NCI-H2107 (cell line): Measurements from ENCODE around the gene TBCD.
A peak's percentile ranks its signal among the peaks of the same experiment; 100 is the strongest.

Experiments used
- DNase-seq: peaks from one replicate; lab custom pipeline; 2025; lab: John Stamatoyannopoulos, UW

Gene TBCD

DNA sequence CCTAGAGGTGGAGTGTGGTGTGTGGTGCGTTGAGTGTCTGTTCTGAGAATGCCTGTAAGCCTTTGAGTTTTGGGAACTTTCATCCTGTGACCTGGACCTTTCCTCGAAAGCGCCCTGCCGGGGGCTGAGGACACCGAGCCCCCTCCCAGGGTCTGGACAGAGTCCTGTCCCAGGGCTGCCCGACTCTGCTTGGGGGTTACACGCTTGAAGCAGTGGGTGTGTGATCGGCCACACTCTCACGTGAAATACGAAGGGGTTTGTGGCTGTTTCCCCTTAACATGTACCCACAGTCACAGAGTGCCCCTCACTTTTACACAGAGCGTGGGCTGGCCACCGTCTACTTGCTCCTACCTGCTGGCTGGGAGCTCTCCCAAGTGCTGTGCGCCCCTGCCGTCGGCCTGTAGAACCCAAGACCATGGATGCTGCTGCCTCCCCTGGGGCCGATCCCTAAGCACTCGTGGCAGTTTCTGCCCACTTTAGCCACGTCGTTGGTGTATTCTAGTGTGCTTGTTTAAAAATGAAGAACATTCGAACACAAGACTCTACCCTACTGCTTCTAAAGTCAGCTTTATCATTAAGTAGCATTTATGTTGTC lies 81.1 kb downstream of the TBCD start:
- no peak for DNase-seq

DNA sequence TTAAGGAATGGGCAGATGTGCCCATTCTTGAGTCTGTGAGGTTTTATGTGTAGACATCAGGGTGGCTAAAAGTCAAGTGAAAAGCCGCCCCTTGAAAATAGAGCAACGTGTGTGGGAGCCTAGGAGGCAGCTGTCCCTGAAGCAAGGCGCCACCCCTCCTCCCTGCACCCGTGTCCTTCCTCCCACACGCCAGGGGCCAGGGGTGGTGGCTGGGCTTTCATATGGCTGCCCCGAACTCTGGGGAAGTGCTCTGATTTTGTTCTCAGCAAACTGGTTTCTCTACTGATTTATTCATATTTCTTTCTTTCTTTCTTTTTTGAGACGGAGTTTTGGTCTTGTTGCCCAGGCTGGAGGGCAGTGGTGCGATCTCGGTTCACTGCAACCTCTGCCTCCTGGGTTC lies 83.3 kb downstream of the TBCD start:
- DNase-seq: no peak

- peak; percentile 65 for DNase-seq
Measured at GRCh38 chr17:82835766-82836512, 84.1 kb downstream of the TBCD start.

DNA sequence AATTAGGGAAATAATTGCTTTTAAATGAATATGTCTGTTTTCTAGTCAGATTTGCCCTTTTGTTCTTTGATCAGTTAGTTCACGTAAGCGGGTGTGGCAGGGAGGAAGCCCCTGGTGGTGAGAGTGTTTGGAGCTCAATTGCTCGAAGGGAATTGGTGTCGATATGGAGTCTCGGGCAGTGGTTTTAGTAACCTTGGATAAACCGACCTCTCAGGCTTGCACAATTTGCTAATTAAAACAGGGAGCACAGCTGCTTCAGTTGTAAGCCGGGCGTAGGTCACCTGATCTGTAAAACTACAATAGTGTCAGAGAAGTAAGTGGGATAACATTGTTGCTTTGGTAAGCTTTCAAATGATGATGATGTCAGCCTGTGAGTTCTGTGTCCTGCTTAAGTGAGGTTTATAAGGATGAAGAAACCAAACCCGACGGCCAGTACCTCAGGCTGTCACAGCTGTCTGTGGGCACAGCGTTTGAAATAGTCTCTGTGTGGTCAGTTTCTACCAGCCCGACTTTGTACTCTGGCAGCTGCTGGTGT lies 85.0 kb downstream of the TBCD start:
- DNase-seq: peak; percentile 56

- DNase-seq: no peak
Measured at GRCh38 chr17:82837586-82838320, 85.9 kb downstream of the TBCD start.

GRCh38 chr17:82838386-82839063 lies 86.7 kb downstream of the TBCD start:
- DNase-seq: no peak

DNA sequence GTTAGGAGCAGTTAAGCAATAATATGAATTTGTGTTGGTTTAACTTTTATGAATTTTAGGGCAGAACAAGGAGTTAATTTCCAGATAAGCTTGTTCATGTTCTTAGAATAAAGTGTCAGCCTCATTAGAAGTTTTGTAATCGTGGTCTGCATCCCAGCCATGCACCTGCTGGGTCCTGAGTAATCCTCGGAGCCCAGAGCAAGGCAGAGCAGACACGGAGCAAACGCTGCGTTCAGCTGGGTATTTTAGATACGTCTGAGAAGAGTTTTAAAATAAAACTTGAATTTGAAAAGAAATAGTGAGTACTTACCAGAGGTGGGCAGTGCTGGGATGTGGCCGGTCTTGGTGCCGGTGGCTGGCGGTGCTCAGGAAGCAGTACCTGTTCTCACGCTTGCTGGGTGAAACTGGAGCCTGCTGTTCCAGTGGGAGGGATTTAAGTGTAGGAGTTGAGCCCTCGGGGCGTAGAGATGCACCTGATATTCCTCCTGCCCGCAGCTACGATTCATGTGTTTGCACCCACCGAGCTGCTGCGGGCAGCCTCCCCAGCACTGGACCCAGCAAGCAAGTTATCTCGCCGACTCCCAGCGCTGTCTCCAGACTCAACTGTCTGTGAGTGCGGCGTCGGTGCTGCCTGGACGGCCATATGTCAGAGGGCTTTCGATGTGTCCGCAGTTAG lies 87.9 kb downstream of the TBCD start, which contains the start of gene ZNF750:
TSS of gene ZNF750 (minus strand) at position 406 of the 676 bp plus-strand sequence. CDS start 7,568 bp downstream, outside the sequence.
- DNase-seq: peak; percentile 46

GRCh38 chr17:82840431-82840831 lies 88.6 kb downstream of the TBCD start:
- DNase-seq: no peak

DNA sequence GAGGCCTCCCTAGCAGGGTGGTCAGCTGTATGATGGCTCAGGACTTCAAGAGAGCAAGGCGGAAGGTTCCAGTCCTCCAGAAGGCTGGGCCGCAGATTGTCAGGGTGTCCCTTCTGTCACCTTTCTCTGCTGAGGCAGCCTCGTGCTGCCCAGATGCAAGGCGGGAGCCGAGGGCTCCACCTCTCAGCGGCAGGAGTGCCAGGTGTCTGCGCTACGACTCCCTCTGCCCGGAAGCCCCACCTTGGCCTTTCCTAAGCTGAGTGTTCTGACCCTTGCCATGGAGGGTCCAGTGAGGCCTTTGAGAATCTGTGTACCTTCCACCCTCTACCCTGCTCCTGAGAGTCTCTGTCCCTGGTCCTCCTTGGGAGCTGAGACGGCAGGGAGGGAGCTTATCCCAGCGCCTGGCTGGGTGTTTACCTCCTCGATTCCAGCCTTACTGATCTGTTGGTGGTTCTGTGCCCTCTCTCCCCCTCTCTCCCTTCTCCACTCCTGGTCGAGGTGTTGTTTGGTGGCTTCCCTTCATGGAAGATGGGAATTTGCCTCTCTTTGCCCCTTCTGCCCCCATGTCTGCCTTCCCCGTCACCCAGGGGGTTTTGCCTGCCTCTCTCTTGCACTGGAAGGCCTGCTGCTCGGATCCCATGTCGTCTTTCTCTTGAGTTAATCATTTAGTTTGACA lies 90.2 kb downstream of the TBCD start:
- no peak for DNase-seq

DNA sequence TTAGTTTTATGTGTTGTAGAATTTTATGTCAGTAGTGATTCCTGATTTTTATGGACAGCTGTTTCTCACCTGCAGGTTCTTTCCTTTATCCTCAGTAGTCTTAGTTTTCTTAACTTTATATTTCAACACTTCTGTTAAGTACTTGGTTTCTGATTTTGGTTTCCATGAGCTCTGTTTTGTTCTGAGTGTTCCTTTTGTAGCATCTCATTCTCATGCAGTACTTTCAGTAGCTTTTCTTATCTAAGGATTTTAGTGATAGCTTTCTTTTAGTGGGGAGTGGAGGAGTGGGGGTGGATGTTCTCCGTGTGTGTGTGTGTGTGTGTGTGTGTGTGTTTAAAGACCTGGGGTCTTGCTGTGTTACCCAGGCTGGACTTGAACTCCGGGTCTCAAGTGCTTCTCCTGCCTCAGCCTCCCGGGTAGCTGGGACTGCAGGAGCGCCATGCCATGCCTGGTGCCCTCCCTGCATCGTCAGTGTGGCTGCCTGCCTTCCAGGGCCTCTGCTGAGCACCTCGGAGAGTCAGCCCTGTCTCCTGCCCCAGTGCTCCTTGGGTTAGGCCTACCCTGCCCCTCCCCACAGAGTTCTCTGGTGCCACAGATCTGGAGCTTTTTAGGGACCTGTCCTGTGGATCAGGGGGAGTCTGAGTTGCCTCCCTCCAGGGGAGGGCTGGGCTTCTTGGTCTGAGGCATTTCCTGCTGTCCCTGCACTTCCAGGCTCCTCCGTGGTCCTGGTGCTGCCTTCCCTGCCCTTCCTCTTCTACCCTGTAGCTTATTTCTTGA lies 92.2 kb downstream of the TBCD start:
- DNase-seq: no peak

DNA sequence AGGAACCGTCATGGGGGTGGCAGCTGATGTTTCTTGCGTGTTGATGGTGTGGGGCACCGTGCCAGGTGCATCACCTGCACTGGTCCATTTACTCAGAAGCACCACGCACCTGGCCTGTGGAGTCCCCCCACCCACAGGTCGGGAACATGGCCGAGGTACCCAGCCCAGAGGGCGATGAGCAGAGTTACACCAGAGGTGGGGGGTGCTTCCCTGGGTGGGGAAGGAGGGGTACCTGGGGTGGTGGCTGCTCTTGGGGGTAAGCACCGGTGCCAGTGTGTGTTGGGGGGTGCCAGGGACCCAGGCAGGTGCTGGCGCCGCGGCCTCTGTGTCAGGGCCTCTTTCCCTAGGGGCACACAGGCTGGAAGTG lies 92.9 kb downstream of the TBCD start:
- no peak for DNase-seq

DNA sequence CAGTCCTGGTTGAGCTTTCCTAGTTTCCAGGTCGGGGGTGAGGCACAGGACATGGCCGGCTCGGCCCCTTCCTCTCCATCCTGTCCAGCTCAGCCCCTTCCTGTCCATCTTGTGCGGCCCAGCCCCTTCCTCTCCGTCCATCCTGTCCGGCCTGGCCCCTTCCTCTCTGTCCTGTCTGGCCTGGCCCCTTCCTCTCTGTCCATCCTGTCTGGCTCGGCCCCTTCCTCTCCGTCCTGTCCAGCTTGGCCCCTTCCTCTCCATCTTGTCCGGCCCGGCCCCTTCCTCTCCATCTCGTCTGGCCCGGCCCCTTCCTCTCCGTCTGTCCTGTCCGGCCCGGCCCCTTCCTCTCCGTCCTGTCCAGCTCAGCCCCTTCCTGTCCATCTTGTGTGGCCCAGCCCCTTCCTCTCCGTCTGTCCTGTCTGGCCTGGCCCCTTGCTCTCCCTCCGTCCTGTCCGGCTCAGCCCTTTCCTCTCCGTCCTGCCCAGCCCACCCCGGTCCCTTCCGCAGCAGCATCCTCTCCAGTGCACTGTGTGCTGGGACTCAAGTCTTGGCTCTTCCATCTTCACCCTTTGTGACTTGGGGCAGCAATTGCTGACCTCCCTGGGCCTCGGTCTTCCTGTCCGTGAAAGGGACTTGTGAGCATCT lies 93.4 kb downstream of the TBCD start:
- no peak for DNase-seq

GRCh38 chr17:82846061-82846691 lies 94.3 kb downstream of the TBCD start:
- DNase-seq: no peak

- DNase-seq: peak; percentile 87
Measured at GRCh38 chr17:82848022-82848592, 96.2 kb downstream of the TBCD start.

DNA sequence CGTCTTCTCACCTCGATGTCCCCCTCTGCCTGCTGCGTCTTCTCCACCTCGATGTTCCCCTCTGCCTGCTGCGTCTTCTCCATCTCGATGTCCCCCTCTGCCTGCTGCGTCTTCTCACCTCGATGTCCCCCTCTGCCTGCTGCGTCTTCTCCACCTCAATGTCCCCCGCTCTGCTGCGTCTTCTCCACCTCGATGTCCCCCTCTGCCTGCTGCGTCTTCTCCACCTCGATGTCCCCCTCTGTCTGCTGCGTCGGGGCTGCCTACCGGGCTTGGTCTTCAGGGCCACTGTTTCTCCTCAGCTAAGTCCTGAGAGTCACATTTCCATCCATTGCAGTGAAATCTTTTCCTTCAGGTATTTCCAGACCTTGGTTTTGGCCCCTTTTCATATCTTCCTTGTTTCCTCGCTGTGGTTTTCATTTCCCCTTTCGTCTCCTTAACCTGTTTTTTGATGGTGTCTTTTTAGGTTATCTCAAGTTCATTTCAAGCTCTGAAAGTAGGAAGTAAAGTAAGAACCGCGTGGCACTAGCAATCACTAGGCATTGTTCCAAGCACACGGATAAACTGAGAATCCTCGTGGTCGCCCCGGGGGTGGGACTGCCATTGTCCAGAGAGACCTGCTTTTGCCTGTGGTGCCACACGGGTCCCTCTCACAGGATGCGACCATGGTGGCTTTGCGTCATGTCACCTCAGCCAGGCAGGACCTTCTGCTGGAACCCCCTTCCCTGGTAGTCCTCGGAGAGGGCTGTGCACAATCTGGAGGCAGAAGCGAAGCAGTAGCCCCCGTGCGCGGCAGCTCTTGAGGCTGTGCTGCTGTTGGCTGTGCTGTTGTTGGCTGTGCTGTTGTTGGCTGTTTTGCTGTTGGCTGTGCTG lies 97.4 kb downstream of the TBCD start:
- no peak for DNase-seq

- no peak for DNase-seq
Measured at GRCh38 chr17:82851381-82851780, 99.5 kb downstream of the TBCD start.

GRCh38 chr17:82854226-82854625 lies 102.4 kb downstream of the TBCD start:
- DNase-seq: no peak

GRCh38 chr17:82856361-82856760 lies 104.5 kb downstream of the TBCD start:
- DNase-seq: no peak
